GM18517 (cell line): ENCODE data around the gene SURF2.
"Not testable (repeated sequence)": the region's sequence is repeated elsewhere in the genome, so short reads cannot be mapped to it uniquely, and the experiment has no call there.

Source experiments
- ATAC-seq: cut with Tn5 transposase; IDR thresholded peaks from one replicate; pipeline ENCODE4 v1.9.1; 2021; ENCODE audit warnings: mild to moderate bottlenecking, moderate library complexity; ENCODE audit not compliant: unreplicated experiment

The SURF2 gene

DNA sequence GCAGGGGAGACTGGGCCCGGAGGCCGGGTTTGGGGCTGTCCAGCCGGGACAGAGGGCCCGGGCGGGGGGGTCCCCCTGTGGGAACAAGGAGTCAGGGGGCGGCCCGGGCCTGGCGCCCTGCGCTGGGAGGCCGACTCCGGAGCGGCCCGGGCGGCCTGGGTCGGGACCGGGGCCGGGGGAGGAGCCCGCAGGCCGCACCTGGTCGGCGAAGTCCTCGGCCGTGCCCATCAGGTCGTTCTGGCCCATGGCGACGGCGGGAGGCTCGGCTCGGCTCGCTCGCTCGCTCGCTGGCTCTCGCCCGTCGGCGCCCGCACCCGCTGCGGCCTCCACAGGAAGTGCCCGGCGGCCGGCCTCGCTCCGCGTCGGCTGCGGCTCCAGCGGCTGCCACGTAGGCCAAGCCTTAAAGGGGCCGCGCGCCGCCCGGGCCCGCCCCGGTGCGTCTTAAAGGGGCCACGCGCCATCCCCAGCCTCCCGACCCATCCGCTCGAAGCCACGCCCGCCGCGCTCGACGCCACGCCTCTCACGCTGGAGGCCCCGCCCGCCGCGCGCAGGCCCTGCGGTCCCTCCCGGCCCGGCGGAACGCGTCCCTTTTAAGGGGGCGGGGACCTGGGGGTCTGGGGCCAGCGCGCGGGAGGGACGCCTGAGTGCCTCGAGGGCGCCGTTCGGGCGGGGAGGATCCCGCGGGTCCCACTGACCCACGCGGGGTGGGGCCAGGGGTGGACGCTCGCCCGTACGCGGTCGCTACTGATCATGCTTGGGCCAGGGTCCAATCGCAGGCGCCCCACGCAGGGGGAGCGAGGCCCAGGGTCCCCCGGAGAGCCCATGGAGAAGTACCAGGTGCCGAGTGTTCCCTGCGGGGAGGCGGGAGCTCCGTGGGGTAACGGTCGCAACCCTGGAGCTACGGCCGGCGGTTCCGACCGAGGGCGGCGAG lies 19.6 kb downstream of the SURF2 start, which contains the start of the genes STKLD1 and SURF4:
Gene STKLD1, plus strand, starts transcription at position 643 of the 931 bp plus-strand sequence. Its CDS starts 108 bp downstream, at position 751.
Gene SURF4, minus strand, starts transcription at position 337 of the 931 bp plus-strand sequence. Its CDS starts 91 bp downstream, at position 246.
- ATAC-seq: peak; percentile 78

DNA sequence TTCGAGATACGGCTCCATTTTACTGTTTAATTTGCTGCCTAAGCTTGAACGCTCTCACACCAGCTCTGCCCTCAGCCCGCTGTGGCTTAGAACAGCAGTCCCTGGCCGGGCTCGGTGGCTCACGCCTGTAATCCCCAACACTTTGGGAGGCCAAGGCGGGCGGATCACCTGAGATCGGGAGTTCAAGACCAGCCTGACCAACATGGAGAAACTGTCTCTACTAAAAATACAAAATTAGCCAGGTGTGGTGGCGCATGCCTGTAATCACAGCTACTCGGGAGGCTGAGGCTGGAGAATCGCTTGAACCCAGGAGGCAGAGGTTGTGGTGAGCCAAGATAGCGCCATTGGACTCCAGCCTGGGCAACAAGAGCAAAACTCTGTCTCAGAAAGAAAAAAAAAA lies 20.9 kb downstream of the SURF2 start:
- not testable (repeated sequence) for ATAC-seq

DNA sequence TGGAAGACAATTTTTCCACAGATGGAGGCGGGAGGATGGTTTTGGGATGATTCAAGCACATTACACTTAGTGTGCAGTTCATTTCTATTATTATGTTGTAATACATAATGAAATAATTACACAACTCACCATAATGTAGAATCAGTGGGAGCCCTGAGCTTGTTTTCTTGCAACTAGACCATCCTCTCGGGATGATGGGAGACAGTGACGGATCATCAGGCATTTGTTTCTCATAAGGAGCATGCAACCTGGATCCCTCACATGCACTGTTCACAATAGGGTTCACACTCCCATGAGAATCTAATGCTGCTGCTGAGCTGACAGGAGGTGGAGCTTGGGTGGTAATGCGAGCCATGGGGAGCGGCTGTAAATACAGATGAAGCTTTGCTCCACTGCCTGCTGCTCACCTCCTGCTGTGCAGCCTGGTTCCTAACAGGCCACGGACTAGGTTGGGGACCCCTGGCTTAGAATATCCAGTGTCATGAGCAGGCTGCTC lies 21.4 kb downstream of the SURF2 start:
- no peak for ATAC-seq

DNA sequence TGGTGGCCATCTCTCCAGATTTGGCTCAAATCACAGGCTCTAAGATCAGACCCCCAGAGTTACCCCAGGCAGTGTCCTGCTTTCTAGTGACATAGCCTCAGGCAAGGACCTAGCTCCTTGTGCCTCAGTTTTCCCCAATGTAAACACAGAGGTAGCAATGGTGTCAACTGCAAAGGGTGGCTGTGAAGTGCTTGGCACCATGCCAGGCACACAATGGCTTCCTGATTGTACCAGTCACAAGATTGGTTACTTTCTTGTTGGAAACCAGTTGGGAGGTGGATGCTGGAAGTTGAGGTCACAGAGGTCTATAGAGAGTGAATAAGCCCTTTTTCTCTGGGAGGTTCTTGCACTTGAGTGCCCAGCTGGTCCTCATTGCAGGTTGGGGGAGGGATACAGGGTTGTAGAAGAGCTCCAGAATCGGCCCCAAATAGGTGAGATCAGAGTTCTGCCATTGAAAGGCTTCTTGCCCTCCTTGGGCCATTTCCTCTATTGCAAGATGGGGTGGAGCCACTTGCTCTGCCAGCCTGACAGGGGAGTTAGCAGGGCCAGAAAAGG lies 22.1 kb downstream of the SURF2 start:
- no peak for ATAC-seq

GRCh38 chr9:133379153-133380086 lies 23.1 kb downstream of the SURF2 start:
- ATAC-seq: no peak

- no peak for ATAC-seq
Measured at GRCh38 chr9:133380734-133381133, 24.4 kb downstream of the SURF2 start.

GRCh38 chr9:133382507-133383141 lies 26.3 kb downstream of the SURF2 start:
- no peak for ATAC-seq

DNA sequence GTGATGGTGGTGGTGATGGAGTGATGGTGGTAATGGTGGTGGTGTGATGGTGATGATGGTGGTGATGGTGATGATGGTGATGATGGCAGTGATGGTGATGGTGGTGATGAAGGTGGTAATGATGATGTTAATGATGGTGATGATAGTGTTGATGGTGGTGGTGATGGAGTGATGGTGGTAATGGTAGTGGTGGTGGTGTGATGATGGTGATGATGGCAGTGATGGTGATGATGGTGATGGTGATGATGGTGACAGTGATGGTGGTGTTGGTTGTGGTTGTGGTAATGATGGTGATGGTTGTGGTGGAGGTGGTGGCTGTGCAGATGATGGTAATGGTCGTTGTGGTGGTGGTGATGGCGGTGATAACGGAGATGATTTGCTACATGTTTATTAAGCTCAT lies 27.1 kb downstream of the SURF2 start:
- no peak for ATAC-seq

DNA sequence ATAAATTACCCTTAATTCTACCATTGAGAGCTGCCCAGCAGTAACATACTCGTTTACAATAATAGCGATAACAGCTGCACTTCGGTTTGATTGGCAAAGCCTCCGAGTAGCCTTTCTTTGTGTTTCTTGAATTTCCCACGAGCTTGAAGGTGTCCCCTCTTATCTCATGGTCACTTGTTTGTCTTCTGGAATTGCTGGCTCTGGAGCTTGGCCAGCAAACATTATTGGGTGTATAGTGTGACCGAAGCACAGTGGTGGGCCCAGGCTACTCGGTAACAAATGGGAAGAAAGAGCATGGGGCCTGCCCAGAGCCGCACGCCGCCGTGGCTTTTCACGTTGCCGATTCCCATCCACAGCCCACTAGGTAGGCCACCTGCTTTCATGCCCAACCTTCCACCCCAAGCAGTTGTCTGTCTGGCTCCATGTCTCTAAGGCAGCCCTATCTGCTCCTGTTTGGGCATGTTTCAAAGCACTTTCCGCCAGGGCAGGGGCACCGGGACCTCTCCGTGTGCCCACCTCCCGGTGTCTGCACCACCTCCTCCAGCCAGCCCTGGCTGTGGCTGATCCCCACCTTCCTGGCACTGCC lies 28.5 kb downstream of the SURF2 start:
- no peak for ATAC-seq

DNA sequence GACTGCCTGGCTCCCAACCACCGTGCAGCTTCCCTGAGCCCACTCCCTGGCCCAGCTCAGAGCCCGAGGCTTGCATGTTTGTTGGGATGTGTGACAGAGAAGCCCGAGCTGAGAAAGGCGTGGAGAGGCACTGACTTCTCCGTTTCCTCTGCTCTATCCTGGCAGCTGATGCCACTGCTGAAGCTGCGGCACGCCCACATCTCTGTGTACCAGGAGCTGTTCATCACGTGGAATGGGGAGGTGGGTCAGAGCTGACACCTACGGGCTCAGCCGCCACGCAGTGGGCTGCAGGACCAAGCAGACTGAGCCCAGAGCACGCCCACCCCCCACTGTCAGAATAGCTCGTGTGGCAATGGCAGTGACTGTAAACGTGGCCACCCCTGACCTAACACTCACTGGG lies 29.1 kb downstream of the SURF2 start:
- ATAC-seq: no peak

DNA sequence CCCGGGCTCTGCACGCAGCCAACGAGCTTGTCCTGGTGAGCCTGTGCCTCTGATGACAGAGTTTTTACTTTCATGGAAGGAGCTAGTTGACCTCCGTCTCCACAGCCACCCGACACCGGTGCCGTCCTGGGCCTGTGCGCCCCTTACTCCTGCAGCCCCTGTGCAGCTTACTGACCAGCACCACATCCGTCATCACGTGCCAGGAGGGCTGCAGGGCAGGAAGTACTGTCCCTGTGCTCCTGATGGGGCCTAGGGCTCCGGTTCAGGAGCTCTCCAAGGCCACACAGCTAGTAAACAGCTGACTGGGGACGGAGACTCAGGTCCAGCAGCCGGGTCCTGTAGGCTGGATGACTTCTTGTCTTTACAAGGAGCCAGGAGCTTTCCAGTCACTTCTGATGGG lies 30.0 kb downstream of the SURF2 start:
- no peak for ATAC-seq

DNA sequence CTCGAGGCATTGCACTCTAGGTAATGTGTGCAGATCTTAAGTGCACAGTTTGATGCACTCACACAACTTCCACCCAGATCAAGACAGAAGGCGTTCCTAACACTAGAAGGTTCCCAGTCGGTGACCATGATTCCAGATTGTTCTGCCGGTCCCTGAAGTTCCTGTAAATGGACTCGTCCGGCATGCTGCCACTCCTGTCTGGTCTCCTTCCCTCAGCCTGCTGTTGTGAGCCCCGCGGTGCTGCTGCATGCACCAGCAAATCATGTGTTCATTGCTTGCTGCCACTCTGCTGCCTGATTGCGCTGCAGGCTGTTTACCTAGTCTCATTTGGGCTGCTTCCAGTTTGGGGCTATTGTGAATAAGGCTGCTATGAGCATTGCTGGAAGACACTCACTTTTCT lies 31.3 kb downstream of the SURF2 start:
- ATAC-seq: no peak

- no peak for ATAC-seq
Measured at GRCh38 chr9:133389025-133389557, 32.7 kb downstream of the SURF2 start.

DNA sequence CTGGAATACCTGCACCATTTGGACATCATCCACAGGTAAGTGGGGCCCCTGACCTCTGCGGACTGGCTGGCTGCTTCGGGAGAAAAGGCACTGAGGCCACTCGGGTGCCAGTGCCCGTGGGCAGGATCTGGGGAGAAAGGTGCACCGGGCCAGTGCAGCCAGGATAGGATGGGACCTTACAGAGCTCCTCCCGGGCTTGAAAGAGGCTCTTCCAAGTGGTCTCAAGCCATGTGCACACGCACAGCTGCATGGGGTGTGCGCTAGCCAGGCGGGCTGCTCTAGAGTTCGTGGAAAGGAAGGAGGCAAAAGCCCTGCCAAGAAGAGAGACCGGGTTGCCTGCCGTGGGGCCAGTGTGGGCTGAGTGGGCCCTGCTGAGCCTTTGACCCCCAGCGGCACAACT lies 33.2 kb downstream of the SURF2 start:
- ATAC-seq: no peak

- ATAC-seq: no peak
Measured at GRCh38 chr9:133390713-133391112, 34.4 kb downstream of the SURF2 start.

- not testable (repeated sequence) for ATAC-seq
Measured at GRCh38 chr9:133391449-133391848, 35.1 kb downstream of the SURF2 start.

- ATAC-seq: not testable (repeated sequence)
Measured at GRCh38 chr9:133392308-133392707, 36.0 kb downstream of the SURF2 start.

DNA sequence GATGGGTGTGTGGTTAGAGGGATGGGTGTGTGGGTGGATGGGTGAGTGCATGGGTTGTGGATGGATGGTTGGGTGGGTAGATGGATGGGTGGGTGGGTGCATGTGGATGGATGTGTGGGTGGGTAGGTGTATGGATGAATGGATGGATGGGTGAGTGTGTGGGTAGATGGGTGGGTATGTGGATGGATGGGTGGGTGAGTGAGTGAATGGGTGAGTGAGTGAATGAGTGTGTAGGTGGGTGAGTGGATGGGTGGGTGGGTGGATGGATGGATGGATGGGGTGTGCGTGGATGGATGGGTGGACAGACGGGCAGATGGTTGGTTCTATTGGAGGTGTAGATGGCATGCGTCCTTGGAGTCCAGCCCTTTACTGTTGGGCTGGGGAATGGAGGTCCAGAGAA lies 37.0 kb downstream of the SURF2 start:
- ATAC-seq: no peak

- ATAC-seq: no peak
Measured at GRCh38 chr9:133394687-133395271, 38.4 kb downstream of the SURF2 start.
